H1 (cell line): ENCODE measurements around the gene G3BP1. TPM values are rescaled to one million over a fixed set of nuclear protein-coding genes. Genes with fewer than 3 reads are reported as not detected.

ENCODE experiments used
- ATF3 ChIP-seq: IDR thresholded peaks from 2 replicates; pipeline ENCODE4 v1.6.1; 2011; ENCODE audit warnings: low read depth, mild to moderate bottlenecking, low read length; ENCODE audit not compliant: insufficient read depth
- CHD1 ChIP-seq: IDR thresholded peaks from 2 replicates; pipeline ENCODE4 v1.6.1; 2012; ENCODE audit warnings: low read depth, low read length, improper control_type of control experiment
- CHD2 ChIP-seq: IDR thresholded peaks from 2 replicates; pipeline ENCODE4 v1.6.1; 2012; ENCODE audit warnings: low read length, improper control_type of control experiment
- CHD7 ChIP-seq: fragments of 300-600 bp; sonication (generic); IDR thresholded peaks from 2 replicates; pipeline ENCODE4 v1.7.1; 2012; ENCODE audit warnings: low read length, moderate library complexity, mild to moderate bottlenecking, inconsistent platforms; ENCODE audit not compliant: insufficient replicate concordance
- GTF2F1 ChIP-seq: IDR thresholded peaks from 2 replicates; pipeline ENCODE4 v1.6.1; 2012; ENCODE audit warnings: low read depth, low read length, improper control_type of control experiment, borderline replicate concordance
- POLR2AphosphoS5 ChIP-seq: IDR thresholded peaks from 2 replicates; pipeline ENCODE4 v1.6.1; 2011; ENCODE audit warnings: low read depth, low read length
- SIN3A ChIP-seq, 2 experiments: IDR thresholded peaks in 1 of 2; conservative IDR thresholded peaks in 1 of 2; 2 replicates each; pipeline ENCODE4 v1.6.1; 2011 to 2012; ENCODE audit warnings: low read length in 2 of 2, improper control_type of control experiment in 1 of 2, low read depth in 1 of 2, mild to moderate bottlenecking in 1 of 2
- SIRT6 ChIP-seq: IDR thresholded peaks from one replicate; pipeline ENCODE4 v1.7.1; 2012; ENCODE audit warnings: low read length, inconsistent platforms
- SP4 ChIP-seq: IDR thresholded peaks from 2 replicates; pipeline ENCODE4 v1.6.1; 2012; ENCODE audit warnings: low read length, inconsistent platforms
- SRF ChIP-seq: IDR thresholded peaks from 2 replicates; pipeline ENCODE4 v1.6.1; 2011; ENCODE audit warnings: mild to moderate bottlenecking, low read depth, low read length, moderate library complexity
- TEAD4 ChIP-seq: IDR thresholded peaks from 2 replicates; pipeline ENCODE4 v1.6.1; 2012; ENCODE audit warnings: low read depth, low read length, inconsistent platforms, mixed read lengths
- polyA plus RNA-seq, 7 experiments: library from polyadenylated mRNA; depleted of rRNA in 3 of 7; stranded (reverse) in 5 of 7; unstranded in 2 of 7; fragments of >200 nt in 5 of 7; fragments of 200-250 nt in 2 of 7; gene quantifications; 1 replicate in 5 of 7; 2 replicates in 1 of 7; 4 replicates in 1 of 7; pipeline versions ENCODE4 v1.2.1 to v1.2.3, GENCODE V29; 2011 to 2013; ENCODE audit warnings: missing spikeins in 2 of 7, mixed read lengths in 2 of 7
- total RNA-seq: library from RNA; stranded (reverse); fragmentation: NEBNext Ultra II Directional; extraction: Animal tissue kit (Norgen Biotek cat#: 25700); gene quantifications from 2 replicates; pipeline ENCODE4 v1.2.1, GENCODE V29; 2021
- TF ChIP-seq, protein P1 (sequence below): IDR thresholded peaks from 2 replicates; pipeline ENCODE4 v1.6.1; 2012; ENCODE audit warnings: inconsistent platforms

Gene G3BP1
- total and polyA plus RNA-seq, 2 of the 8 experiments (the other 6 are each of a cell fraction or from before 2014, with no cell fraction given): 71.2 to 516 TPM

- TF ChIP-seq CHD7 (no peak), SIN3A (conservative IDR thresholded peaks at IDR 0.05 in 1 of 2, IDR thresholded peaks at IDR 0.05 in 1 of 2; ENCODE audit: low read depth in 1 of 2, low read length in 2 of 2) (no peak), CHD1 (no peak), GTF2F1 (no peak), TEAD4 (no peak), POLR2AphosphoS5 (no peak), SIRT6 (no peak), ATF3 (no peak), CHD2 (no peak), SRF (no peak), SP4 (no peak)
- TF ChIP-seq, protein P1, sequence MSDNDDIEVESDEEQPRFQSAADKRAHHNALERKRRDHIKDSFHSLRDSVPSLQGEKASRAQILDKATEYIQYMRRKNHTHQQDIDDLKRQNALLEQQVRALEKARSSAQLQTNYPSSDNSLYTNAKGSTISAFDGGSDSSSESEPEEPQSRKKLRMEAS: no peak
Measured at GRCh38 chr5:151847871-151848270, 76.1 kb downstream of the G3BP1 start (continued).
